Measurements from ENCODE around the gene GPR143. TPM values are rescaled to one million over a fixed set of nuclear protein-coding genes. Genes with fewer than 3 reads are reported as not detected.
"Not testable (repeated sequence)": the region's sequence is repeated elsewhere in the genome, so short reads cannot be mapped to it uniquely, and the experiment has no call there.

Gene GPR143
- total RNA-seq (2014; rRNA removed; shearing (Covaris generic)), result not detected in 2 replicates
- not detected in 2 replicates for total RNA-seq (2022)
- not detected for Bru-seq, nascent RNA
- not detected for BruChase-seq, experiment 1, labeled RNA remaining after a 6-hour chase
- not detected for BruChase-seq, experiment 2, labeled RNA remaining after a 2-hour chase
- long read RNA-seq, result 0 reads

- H3K27ac ChIP-seq (ENCODE audit: low read depth, low read length, poor library complexity, severe bottlenecking), result no peak within 1 kb of the TSS
- H3K4me3 ChIP-seq (ENCODE audit: low read depth, low read length, poor library complexity, severe bottlenecking), result no peak within 1 kb of the TSS
- H4K20me1 ChIP-seq (ENCODE audit: insufficient read depth, low read length), result no peaks in the 10 kb centered on the region
- BruUV-seq (replicated peaks), result no TSS peak
- no peak for DNase-seq (ENCODE audit: low spot score)
- H2AFZ ChIP-seq (ENCODE audit: low read length), result no peak within 1 kb of the TSS
- no peaks in the 10 kb centered on the region for H3K9me3 ChIP-seq (ENCODE audit: low read length)
- H3K36me3 ChIP-seq (ENCODE audit: insufficient read depth, low read length), result no peaks in the 10 kb centered on the region
- intact Hi-C loops (cut with micrococcal nuclease; ENCODE audit: unreplicated experiment), result no loop called here
- H3K4me1 ChIP-seq (ENCODE audit: insufficient read depth, low read length, poor library complexity, severe bottlenecking), result peaks cover 15% of the 10 kb centered on the region
- no peaks in the 10 kb centered on the region for H3K79me2 ChIP-seq (ENCODE audit: insufficient read depth, low read depth, low read length)
- H3K4me2 ChIP-seq (ENCODE audit: low read length), result no peak within 1 kb of the TSS
- no peaks in the 10 kb centered on the region for H3K9me2 ChIP-seq (ENCODE audit: insufficient read depth, low read length)
- no peak for TF ChIP-seq EZH2phosphoT487 (IDR thresholded peaks at IDR 0.05; ENCODE audit: borderline replicate concordance, low read depth, low read length)
- no peak for TF ChIP-seq CTCF (conservative IDR thresholded peaks at IDR 0.05; ENCODE audit: low read length)
- ChIA-PET CTCF (ENCODE audit: unreplicated experiment) (no interaction called here), POLR2A (no interaction called here)
Measured at GRCh38 chrX:9765737-9766097, at the start of gene GPR143. Gene GPR143, minus strand, starts transcription at chrX:9765847. Its CDS starts 30 bp downstream, at chrX:9765817.

- H3K79me2 ChIP-seq (ENCODE audit: insufficient read depth, low read depth, low read length); H2AFZ ChIP-seq (ENCODE audit: low read length); H3K4me2 ChIP-seq (ENCODE audit: low read length); H3K9me3 ChIP-seq (ENCODE audit: low read length); H3K9me2 ChIP-seq (ENCODE audit: insufficient read depth, low read length); BruUV-seq (replicated peaks); H3K36me3 ChIP-seq (ENCODE audit: insufficient read depth, low read length); POLR2A ChIA-PET; DNase-seq (ENCODE audit: low spot score); H3K4me3 ChIP-seq (ENCODE audit: low read depth, low read length, poor library complexity, severe bottlenecking); H3K27ac ChIP-seq (ENCODE audit: low read depth, low read length, poor library complexity, severe bottlenecking); intact Hi-C loops (cut with micrococcal nuclease; ENCODE audit: unreplicated experiment); CTCF ChIA-PET (ENCODE audit: unreplicated experiment); H4K20me1 ChIP-seq (ENCODE audit: insufficient read depth, low read length); H3K4me1 ChIP-seq (ENCODE audit: insufficient read depth, low read length, poor library complexity, severe bottlenecking): not testable (repeated sequence)
Measured at GRCh38 chrX:9811086-9811485, 45.4 kb upstream of the GPR143 start.

GRCh38 chrX:9809876-9810275 is 44.2 kb upstream of the GPR143 start:
- intact Hi-C loops (cut with micrococcal nuclease; ENCODE audit: unreplicated experiment); DNase-seq (ENCODE audit: low spot score): not testable (repeated sequence)

More at GRCh38 chrX:9809876-9810275, 44.2 kb upstream of the GPR143 start:
- CTCF ChIA-PET (ENCODE audit: unreplicated experiment); POLR2A ChIA-PET; H4K20me1 ChIP-seq (ENCODE audit: insufficient read depth, low read length); H3K36me3 ChIP-seq (ENCODE audit: insufficient read depth, low read length); H3K4me1 ChIP-seq (ENCODE audit: insufficient read depth, low read length, poor library complexity, severe bottlenecking); H3K27ac ChIP-seq (ENCODE audit: low read depth, low read length, poor library complexity, severe bottlenecking); H3K9me3 ChIP-seq (ENCODE audit: low read length); H2AFZ ChIP-seq (ENCODE audit: low read length); H3K4me3 ChIP-seq (ENCODE audit: low read depth, low read length, poor library complexity, severe bottlenecking); H3K79me2 ChIP-seq (ENCODE audit: insufficient read depth, low read depth, low read length); H3K4me2 ChIP-seq (ENCODE audit: low read length); H3K9me2 ChIP-seq (ENCODE audit: insufficient read depth, low read length); BruUV-seq (replicated peaks): not testable (repeated sequence)
